Hematopoietic multipotent progenitor cell (in vitro differentiated cells): ENCODE results near the gene GANAB. TPM values are rescaled to one million over a fixed set of nuclear protein-coding genes. Genes with fewer than 3 reads are reported as not detected.

ENCODE experiments used
- DNase-seq, 3 donors: peaks; one replicate each; pipeline ENCODE4 v3.0.0-alpha.2; 2011 to 2015; ENCODE audit warnings: low read depth in 2 of 3, low spot score in 2 of 3
- small RNA-seq: library from RNA; depleted of rRNA; stranded (forward); fragments of <200 nt; gene quantifications from one replicate; pipeline ENCODE3, GENCODE V24; 2012
- total RNA-seq: library from RNA; depleted of rRNA; stranded (reverse); fragments of >200 nt; gene quantifications from one replicate; pipeline ENCODE4 v1.2.3, GENCODE V29; 2012

GANAB gene
- total RNA-seq, 1 donor, result 215 TPM

DNA sequence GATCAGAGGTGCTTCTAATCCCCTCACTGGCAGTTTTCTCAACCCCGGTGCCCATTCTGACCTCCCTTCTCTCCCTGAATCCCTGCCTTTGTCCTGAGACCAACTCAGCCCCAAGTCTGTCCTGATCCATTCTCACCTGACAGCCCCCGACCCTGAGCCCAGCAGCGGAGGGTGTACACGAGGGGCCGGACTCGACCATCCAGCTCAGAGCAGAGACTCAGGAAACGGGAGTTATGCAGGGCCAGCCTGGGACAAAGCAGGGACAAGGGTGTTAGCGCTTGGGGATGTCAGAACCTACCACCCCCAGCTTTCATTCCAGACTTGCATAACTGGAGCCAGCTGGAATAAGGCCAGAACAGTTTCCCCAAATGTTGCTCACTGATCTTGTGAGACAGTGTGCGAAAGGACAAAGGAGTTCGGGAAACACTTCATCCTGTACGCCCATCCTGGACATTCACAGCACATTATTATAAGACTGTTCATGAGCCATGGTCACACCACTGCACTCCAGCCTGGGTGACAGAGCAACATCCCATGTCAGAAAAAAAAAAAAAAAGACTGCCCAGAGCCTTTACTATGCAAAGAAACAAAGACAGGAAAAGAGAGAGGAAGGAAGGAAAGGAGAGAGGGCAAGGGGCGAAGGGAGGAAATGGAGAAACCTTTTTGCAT is 69.2 kb downstream of the GANAB start:
- DNase-seq, result no peak

DNA sequence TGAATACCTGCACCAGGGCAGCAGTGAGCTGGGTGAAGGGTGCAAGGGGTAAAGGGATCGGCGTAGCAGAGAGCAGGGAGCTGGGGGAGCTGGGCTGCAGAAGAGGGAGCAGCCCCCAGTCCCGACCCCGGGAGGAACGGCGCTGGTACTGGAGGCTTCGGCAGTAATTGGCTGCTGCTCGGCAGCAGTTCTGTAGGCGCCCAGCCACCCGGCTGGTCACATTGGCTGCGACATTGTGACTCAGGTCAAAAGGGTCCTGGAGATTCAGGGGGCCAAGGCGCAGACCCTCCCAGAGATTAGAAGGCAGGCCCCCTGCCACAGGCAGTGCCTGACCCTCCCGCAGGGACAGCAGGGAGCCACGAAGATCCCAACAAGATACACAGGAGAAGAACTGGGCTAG is 70.6 kb downstream of the GANAB start:
- DNase-seq, result no peak

- DNase-seq, result no peak
Measured at GRCh38 chr11:62575156-62575555, 71.3 kb downstream of the GANAB start.

Small RNA genes lying within 50 kb of the gene (small RNA-seq; reads per million reads assigned to genes)
- gene AP001458.1, result not detected
- not detected for gene SNORA57

Other genes with a start within 250 kb of the GANAB start
- not detected for gene SCGB1A1, start 227.6 kb downstream of the GANAB start, total RNA-seq
- 250 TPM for gene AHNAK, start 99.8 kb downstream of the GANAB start, total RNA-seq
- 3,462 TPM for gene EEF1G, start 72.7 kb downstream of the GANAB start, total RNA-seq
- gene TUT1, start 55.1 kb downstream of the GANAB start, total RNA-seq, result 11.6 TPM
- gene MTA2, start 44.7 kb downstream of the GANAB start, total RNA-seq, result 142 TPM
- gene EML3, start 33.8 kb downstream of the GANAB start, total RNA-seq, result 38.0 TPM
- gene ROM1, start 33.4 kb downstream of the GANAB start, total RNA-seq, result 2.7 TPM
- 36.4 TPM for gene B3GAT3, start 24.6 kb downstream of the GANAB start, total RNA-seq
- gene INTS5, start 6.7 kb upstream of the GANAB start, total RNA-seq, result 33.7 TPM
- gene C11orf98, start 18.6 kb upstream of the GANAB start, total RNA-seq, result 15.3 TPM
- gene CSKMT, start 18.7 kb upstream of the GANAB start, total RNA-seq, result 51.7 TPM
- 7.3 TPM for gene UQCC3, start 25.1 kb upstream of the GANAB start, total RNA-seq
- gene LBHD1, start 25.7 kb upstream of the GANAB start, total RNA-seq, result 6.5 TPM
- gene UBXN1, start 32.5 kb upstream of the GANAB start, total RNA-seq, result 141 TPM
- gene LRRN4CL, start 42.9 kb upstream of the GANAB start, total RNA-seq, result 0.27 TPM
- 66.5 TPM for gene BSCL2, start 60.8 kb upstream of the GANAB start, total RNA-seq
- not detected for gene GNG3, start 61.1 kb upstream of the GANAB start, total RNA-seq
- 7.5 TPM for gene HNRNPUL2, start 80.8 kb upstream of the GANAB start, total RNA-seq
- gene TTC9C, start 81.9 kb upstream of the GANAB start, total RNA-seq, result 30.4 TPM
- 17.5 TPM for gene ZBTB3, start 107.5 kb upstream of the GANAB start, total RNA-seq
- gene POLR2G, start 115.0 kb upstream of the GANAB start, total RNA-seq, result 81.3 TPM
- gene TAF6L, start 124.8 kb upstream of the GANAB start, total RNA-seq, result 25.0 TPM
- gene TMEM179B, start 140.8 kb upstream of the GANAB start, total RNA-seq, result 49.3 TPM
- 31.2 TPM for gene TMEM223, start 145.4 kb upstream of the GANAB start, total RNA-seq
- 62.2 TPM for gene NXF1, start 158.8 kb upstream of the GANAB start, total RNA-seq
- gene STX5, start 185.4 kb upstream of the GANAB start, total RNA-seq, result 56.3 TPM
- not detected for gene TEX54, start 186.2 kb upstream of the GANAB start, total RNA-seq
- 74.3 TPM for gene WDR74, start 193.0 kb upstream of the GANAB start, total RNA-seq
- gene SLC3A2, start 234.3 kb upstream of the GANAB start, total RNA-seq, result 116 TPM